GM12801 (cell line): Measurements from ENCODE around the gene C4orf50.

Experiments
- TF ChIP-seq, protein P1 (sequence below): IDR thresholded peaks from one replicate; pipeline ENCODE4 v1.5.1; 2011; ENCODE audit warnings: control low read depth; ENCODE audit not compliant: insufficient read length; ENCODE audit errors: extremely low read depth

Gene C4orf50

DNA sequence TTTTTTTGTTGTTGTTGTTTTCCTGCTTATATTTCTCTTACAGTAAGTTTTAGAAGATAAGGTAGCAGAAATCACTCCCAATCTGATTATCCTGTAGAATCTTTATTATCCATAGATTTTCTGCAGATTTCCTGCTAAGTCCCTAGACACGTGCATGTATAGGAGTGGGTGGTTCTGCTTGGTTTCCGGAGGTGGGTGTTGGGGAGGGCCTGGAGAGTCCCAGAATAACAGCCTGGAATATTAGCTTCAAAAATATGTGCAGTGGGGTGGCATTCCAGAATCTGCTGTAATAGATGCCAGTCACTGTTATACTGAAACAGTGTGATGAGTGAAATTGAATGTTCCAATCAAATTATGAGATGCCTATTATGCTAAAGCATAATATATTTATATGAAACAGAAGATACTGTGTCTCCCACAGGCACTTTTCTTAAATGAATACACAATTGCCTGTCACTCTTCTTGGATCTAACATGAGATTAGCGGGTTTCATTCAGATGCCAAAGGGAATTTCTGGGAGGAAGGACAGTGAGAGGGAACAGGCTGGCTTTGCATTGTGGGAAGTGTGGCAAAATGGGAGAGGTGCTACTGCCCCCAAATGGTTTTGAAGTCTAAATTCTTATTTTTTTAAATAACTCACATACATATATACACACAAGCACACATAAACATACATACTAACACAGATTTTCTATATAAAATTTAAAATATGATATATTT is 37.6 kb downstream of the C4orf50 start:
- TF ChIP-seq, protein P1, sequence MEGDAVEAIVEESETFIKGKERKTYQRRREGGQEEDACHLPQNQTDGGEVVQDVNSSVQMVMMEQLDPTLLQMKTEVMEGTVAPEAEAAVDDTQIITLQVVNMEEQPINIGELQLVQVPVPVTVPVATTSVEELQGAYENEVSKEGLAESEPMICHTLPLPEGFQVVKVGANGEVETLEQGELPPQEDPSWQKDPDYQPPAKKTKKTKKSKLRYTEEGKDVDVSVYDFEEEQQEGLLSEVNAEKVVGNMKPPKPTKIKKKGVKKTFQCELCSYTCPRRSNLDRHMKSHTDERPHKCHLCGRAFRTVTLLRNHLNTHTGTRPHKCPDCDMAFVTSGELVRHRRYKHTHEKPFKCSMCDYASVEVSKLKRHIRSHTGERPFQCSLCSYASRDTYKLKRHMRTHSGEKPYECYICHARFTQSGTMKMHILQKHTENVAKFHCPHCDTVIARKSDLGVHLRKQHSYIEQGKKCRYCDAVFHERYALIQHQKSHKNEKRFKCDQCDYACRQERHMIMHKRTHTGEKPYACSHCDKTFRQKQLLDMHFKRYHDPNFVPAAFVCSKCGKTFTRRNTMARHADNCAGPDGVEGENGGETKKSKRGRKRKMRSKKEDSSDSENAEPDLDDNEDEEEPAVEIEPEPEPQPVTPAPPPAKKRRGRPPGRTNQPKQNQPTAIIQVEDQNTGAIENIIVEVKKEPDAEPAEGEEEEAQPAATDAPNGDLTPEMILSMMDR, result no peak

DNA sequence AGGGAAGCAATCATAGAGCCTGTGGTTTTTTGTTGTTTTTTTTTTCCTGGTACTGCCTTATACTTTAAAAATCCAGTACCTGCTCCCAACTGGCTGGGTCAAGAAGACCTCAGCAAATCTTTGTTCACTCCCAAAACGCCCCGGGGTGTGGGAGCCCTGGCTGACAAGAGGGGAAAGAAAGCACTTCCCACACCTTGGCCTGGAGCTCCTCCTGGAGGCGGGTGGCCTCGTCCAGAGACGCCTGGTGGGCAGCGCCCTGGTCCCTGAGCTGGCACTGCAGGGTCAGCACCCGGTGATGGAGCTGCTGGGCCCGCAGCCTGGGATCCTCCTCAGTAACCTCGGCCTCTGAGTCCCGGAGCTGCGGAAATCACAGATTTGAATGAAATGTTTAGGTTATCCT is 38.2 kb downstream of the C4orf50 start:
- TF ChIP-seq, protein P1, result no peak

DNA sequence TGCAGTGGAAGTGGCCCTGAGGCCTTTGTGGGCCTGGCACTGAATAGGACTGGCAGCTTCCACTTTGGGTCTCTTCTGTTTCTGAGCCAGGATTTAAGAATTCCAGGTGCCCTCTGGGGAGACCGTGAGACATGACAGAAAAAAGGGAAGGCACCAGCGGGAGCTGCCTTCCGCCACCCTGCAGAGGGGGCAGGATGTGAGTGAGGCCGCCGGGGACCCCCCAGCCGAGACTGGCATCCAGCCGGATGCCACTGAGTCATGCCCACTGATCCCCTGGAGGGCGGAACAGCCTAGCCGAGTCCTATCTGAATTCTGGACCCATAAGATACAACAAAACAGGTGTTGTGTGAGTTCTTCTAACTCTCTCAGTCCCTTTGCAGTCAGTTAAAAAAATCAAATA is 41.3 kb downstream of the C4orf50 start:
- TF ChIP-seq, protein P1, result no peak

DNA sequence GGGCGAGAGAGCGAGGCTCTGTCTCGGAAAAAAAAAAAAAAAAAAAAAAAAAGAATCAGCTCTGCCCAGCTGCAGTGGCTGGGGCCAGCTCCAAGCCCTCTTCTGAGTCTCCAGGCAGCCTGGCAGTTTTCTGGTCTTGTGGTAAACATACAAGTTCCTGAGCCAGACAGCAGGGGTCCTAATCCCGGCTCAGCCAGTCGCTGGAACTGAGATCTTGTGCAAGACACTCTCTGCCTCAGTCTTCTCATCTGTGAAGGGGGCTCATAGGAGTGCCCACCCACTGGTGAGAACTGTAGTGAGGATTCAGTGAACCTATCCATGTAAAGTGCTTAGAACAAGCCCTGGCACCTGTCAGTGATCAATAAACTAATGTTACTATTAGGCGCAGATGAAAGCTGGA is 41.8 kb downstream of the C4orf50 start:
- TF ChIP-seq, protein P1, result no peak

DNA sequence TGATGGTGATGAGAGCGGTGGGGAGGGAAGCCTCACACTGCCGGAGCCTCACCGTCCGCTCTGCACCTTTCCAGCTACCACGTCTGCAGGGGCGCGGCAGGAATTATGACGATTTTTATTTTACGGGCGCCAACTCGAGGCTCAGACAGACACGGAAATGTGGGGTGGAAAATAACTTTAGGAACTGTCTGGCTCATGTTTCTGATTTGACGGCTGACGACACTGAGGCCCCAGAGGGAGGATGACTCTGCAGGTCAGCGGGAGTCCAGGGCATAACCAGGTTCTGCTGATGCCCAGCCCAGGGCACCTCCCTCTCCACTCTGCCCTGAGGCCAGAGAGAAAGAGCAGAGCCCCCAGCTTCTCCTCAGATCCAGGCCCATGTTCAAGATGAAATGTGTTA is 43.9 kb downstream of the C4orf50 start:
- TF ChIP-seq, protein P1, result no peak

DNA sequence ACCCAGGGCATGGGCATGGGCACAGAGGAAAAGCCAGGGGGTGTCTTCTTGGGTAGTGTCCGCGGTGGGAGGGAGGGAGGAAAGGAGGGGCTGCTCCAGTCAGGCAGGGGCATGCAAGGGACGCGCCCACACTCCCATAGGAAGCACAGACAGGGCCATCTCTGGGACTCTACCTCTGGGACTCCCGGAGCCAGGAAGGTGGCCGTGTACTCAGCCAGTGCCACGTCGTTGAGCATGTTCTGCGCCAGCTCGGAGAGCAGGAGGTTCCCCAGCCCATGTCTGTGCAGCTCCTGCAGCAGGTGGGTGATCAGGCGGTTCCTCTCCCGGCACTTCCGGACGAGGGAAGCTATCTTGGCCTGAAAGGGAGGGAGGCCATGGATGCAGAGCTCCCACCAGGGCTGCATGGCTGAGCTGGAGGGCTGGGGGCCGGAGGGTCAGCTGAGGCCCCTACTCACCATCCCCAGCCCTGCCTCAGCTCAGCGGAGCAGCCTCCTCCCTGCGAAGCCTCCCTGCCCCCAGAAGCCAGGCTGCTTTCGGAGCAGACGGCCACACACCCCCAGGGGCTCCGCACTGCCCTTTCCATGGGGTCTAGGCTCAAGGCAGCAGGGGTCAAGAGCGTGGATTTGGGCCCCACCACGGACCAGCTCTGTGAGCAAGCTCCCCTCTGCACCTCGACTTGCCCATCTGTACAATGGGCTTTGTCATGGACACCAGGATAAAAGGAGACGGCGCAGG is 44.6 kb downstream of the C4orf50 start:
- TF ChIP-seq, protein P1, result no peak

DNA sequence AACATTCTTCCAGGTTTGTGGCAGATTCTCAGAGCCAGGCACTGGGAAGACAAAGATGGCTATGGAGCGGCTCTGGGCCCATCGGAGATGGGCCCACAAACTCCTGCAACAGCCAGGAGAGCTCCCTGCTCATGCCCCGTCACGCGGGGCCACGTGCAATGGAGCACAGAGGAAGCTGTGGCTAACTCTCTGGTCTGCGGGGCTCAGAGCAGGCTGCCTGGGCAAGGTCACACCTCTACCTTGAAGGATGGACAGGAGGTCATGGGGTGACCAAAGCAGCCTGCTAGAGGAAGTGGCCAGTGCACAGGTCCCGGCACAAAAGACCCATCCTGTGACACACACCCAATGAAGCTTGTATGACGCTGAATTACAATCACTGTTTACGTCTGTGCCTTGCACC is 45.2 kb downstream of the C4orf50 start:
- TF ChIP-seq, protein P1, result no peak
